Measurements from ENCODE around the gene CAMKK1.

DNA sequence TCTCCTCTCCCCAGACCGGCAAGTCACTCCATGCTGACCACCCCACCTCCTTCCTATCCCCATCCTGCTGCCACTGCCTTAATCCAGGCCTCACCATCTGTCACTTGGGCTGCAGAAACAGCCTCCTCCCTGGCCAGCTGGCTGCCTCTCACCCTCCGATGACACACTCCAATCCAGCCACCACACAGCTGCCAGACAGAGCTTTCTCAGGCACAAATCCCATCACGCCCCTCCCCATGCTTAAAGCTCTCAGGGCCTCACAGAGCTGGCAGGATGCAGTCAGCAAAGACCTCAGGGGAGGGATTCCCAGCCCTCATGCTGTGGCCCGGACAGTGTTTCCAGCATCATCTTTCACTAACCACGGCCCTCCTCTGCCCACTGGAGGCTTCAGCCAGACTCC lies 13.7 kb downstream of the CAMKK1 start:
- TF ChIP-seq, protein P1, sequence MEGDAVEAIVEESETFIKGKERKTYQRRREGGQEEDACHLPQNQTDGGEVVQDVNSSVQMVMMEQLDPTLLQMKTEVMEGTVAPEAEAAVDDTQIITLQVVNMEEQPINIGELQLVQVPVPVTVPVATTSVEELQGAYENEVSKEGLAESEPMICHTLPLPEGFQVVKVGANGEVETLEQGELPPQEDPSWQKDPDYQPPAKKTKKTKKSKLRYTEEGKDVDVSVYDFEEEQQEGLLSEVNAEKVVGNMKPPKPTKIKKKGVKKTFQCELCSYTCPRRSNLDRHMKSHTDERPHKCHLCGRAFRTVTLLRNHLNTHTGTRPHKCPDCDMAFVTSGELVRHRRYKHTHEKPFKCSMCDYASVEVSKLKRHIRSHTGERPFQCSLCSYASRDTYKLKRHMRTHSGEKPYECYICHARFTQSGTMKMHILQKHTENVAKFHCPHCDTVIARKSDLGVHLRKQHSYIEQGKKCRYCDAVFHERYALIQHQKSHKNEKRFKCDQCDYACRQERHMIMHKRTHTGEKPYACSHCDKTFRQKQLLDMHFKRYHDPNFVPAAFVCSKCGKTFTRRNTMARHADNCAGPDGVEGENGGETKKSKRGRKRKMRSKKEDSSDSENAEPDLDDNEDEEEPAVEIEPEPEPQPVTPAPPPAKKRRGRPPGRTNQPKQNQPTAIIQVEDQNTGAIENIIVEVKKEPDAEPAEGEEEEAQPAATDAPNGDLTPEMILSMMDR (IDR thresholded peaks at IDR 0.05), result no peak
- no peak for TF ChIP-seq POLR2AphosphoS5 (IDR thresholded peaks at IDR 0.05)
